OCI-LY7 (cell line): ENCODE data around the gene SAT2.

Source experiments
- EZH2phosphoT487 ChIP-seq: fragments of 200-600 bp; sonication (generic); IDR thresholded peaks from 2 replicates; pipeline ENCODE4 v1.6.1; 2018; ENCODE audit warnings: low read depth, borderline replicate concordance, mild to moderate bottlenecking, mixed run types, antibody characterized with exemption, low read length, moderate library complexity, mixed read lengths
- TF ChIP-seq, protein P1 (sequence below): fragments of 200-600 bp; sonication (generic); conservative IDR thresholded peaks from 2 replicates; pipeline ENCODE4 v1.5.1; 2014; ENCODE audit warnings: mild to moderate bottlenecking, antibody characterized with exemption, low read length, moderate library complexity, mixed read lengths

DNA sequence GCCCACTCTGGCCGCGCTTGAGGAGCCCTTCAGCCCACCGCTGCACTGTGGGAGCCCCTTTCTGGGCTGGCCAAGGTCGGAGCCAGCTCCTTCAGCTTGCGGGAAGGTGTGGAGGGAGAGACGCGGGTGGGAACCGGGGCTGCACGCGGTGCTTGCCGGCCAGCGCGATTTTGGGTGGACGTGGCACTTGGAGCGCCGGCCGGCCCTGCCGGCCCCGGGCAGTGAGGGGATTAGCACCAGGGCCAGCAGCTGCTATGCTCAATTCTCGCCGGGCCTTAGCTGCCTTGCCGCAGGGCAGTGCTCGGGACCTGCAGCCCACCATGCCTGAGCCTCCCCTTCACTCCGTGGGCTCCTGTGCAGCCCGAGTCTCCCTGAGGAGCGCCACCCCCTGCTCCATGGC lies 13.2 kb upstream of the SAT2 start:
- TF ChIP-seq, protein P1, sequence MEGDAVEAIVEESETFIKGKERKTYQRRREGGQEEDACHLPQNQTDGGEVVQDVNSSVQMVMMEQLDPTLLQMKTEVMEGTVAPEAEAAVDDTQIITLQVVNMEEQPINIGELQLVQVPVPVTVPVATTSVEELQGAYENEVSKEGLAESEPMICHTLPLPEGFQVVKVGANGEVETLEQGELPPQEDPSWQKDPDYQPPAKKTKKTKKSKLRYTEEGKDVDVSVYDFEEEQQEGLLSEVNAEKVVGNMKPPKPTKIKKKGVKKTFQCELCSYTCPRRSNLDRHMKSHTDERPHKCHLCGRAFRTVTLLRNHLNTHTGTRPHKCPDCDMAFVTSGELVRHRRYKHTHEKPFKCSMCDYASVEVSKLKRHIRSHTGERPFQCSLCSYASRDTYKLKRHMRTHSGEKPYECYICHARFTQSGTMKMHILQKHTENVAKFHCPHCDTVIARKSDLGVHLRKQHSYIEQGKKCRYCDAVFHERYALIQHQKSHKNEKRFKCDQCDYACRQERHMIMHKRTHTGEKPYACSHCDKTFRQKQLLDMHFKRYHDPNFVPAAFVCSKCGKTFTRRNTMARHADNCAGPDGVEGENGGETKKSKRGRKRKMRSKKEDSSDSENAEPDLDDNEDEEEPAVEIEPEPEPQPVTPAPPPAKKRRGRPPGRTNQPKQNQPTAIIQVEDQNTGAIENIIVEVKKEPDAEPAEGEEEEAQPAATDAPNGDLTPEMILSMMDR: no peak
- no peak for TF ChIP-seq EZH2phosphoT487
